Limb (tissue), 2 donors: Measurements from ENCODE around the gene MYBPH.

Experiments
- DNase-seq, 2 donors: peaks; one replicate each; pipeline ENCODE4 v3.0.0-alpha.2; 2016; ENCODE audit errors: extremely low spot score in 2 of 2

Gene MYBPH

GRCh38 chr1:203131548-203132200 is 44.0 kb downstream of the MYBPH start:
- DNase-seq, result no peak

GRCh38 chr1:203130358-203130985 is 45.2 kb downstream of the MYBPH start:
- peak in 1 of 2 donors; percentile 24 for DNase-seq

GRCh38 chr1:203129501-203130231 is 46.0 kb downstream of the MYBPH start:
- peak in 1 of 2 donors; percentile 48 for DNase-seq

- peak in 1 of 2 donors; percentile 28 for DNase-seq
Observed at GRCh38 chr1:203128716-203129500, 46.7 kb downstream of the MYBPH start.

- DNase-seq, result no peak
Observed at GRCh38 chr1:203128431-203128715, 47.3 kb downstream of the MYBPH start.

- peak; percentile 40 to 79 for DNase-seq
Observed at GRCh38 chr1:203127666-203128430, 47.8 kb downstream of the MYBPH start, which contains the start of gene ADORA1. Gene ADORA1, plus strand, starts transcription at chr1:203127726. Its CDS starts 1,116 bp downstream, at chr1:203128842.

GRCh38 chr1:203126866-203127665 is 48.6 kb downstream of the MYBPH start:
- no peak for DNase-seq

- DNase-seq, result peak in 1 of 2 donors; percentile 37
Observed at GRCh38 chr1:203126151-203126865, 49.3 kb downstream of the MYBPH start.

GRCh38 chr1:203124546-203125317 is 50.9 kb downstream of the MYBPH start:
- no peak for DNase-seq

GRCh38 chr1:203124011-203124410 is 51.6 kb downstream of the MYBPH start:
- DNase-seq, result no peak

- DNase-seq, result no peak
Observed at GRCh38 chr1:203122159-203122558, 53.5 kb downstream of the MYBPH start.

- no peak for DNase-seq
Observed at GRCh38 chr1:203121186-203122015, 54.2 kb downstream of the MYBPH start.

GRCh38 chr1:203120325-203121153 is 55.1 kb downstream of the MYBPH start:
- DNase-seq, result no peak
